Activated T-cell treated with anti-CD3 and anti-CD28 coated beads, Interleukin-2, amount 50 U/mL, for 48 hours (primary cell): Measurements from ENCODE around the gene KYNU.
"Not testable (repeated sequence)": the region's sequence is repeated elsewhere in the genome, so short reads cannot be mapped to it uniquely, and the experiment has no call there.

Experiments
- DNase-seq, 2 experiments: peaks; one replicate each; pipeline ENCODE4 v3.0.0-alpha.2; 2020

KYNU gene

GRCh38 chr2:143034292-143035074 is 157.0 kb downstream of the KYNU start:
- DNase-seq, result peak; percentile 46 to 59

- DNase-seq, result no peak
These were observed 174.0 kb downstream of the KYNU start for GRCh38 chr2:143051465-143051864.

GRCh38 chr2:143053437-143053836 is 176.0 kb downstream of the KYNU start:
- not testable (repeated sequence) for DNase-seq

GRCh38 chr2:143056550-143056949 is 179.1 kb downstream of the KYNU start:
- no peak for DNase-seq

- no peak for DNase-seq
These were observed 181.4 kb downstream of the KYNU start for GRCh38 chr2:143058851-143059250.

GRCh38 chr2:143063612-143064200 is 186.2 kb downstream of the KYNU start:
- no peak for DNase-seq

GRCh38 chr2:143068094-143068493 is 190.6 kb downstream of the KYNU start:
- no peak for DNase-seq

GRCh38 chr2:143068509-143068908 is 191.0 kb downstream of the KYNU start:
- DNase-seq, result no peak

- no peak for DNase-seq
These were observed 193.2 kb downstream of the KYNU start for GRCh38 chr2:143070704-143071103.

GRCh38 chr2:143071185-143071876 is 193.9 kb downstream of the KYNU start:
- no peak for DNase-seq

GRCh38 chr2:143074913-143075312 is 197.4 kb downstream of the KYNU start:
- DNase-seq, result not testable (repeated sequence)

- no peak for DNase-seq
These were observed 198.2 kb downstream of the KYNU start for GRCh38 chr2:143075711-143076110.

GRCh38 chr2:143078104-143078503 is 200.6 kb downstream of the KYNU start:
- no peak for DNase-seq

GRCh38 chr2:143081616-143082015 is 204.2 kb downstream of the KYNU start:
- DNase-seq, result no peak

GRCh38 chr2:143083636-143084035 is 206.2 kb downstream of the KYNU start:
- DNase-seq, result no peak

- no peak for DNase-seq
These were observed 207.0 kb downstream of the KYNU start for GRCh38 chr2:143084462-143084861.

- DNase-seq, result no peak
These were observed 207.8 kb downstream of the KYNU start for GRCh38 chr2:143085125-143085784.

- no peak for DNase-seq
These were observed 209.6 kb downstream of the KYNU start for GRCh38 chr2:143087033-143087432.

GRCh38 chr2:143088388-143088787 is 210.9 kb downstream of the KYNU start:
- DNase-seq, result no peak

- not testable (repeated sequence) for DNase-seq
These were observed 212.1 kb downstream of the KYNU start for GRCh38 chr2:143089520-143089919.
